ENCODE results near the gene CALHM6. TPM values are rescaled to one million over a fixed set of nuclear protein-coding genes. Genes with fewer than 3 reads are reported as not detected.

The CALHM6 gene
- total and polyA plus RNA-seq, 2 of the 8 experiments (the other 6 are each of a cell fraction or from before 2014, with no cell fraction given) = 0.93 to 1.8 TPM

DNA sequence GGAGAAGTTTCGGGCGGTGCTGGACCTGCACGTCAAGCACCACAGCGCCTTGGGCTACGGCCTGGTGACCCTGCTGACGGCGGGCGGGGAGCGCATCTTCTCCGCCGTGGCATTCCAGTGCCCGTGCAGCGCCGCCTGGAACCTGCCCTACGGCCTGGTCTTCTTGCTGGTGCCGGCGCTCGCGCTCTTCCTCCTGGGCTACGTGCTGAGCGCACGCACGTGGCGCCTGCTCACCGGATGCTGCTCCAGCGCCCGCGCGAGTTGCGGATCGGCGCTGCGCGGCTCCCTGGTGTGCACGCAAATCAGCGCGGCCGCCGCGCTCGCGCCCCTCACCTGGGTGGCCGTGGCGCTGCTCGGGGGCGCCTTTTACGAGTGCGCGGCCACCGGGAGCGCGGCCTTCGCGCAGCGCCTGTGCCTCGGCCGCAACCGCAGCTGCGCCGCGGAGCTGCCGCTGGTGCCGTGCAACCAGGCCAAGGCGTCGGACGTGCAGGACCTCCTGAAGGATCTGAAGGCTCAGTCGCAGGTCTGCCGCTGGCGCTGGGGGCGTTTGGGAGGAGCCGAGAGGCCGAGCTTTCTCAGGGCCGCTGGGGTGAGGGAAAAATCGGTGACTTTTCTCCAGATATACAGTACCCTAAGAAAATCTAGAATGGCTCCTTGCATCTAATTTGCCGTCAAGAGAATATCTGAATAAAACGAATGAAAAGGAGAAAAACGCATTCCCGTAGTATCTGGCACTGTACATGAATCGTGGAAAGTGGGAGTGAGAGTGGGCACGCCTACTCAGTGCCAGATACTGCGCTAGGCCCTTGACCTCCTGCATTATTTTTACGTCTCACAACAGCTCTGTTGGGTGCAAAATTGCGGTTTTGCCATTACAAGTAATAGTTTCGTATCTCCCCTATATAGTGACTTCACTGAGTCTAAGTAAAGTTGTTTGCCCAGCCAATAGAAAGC is 1.0 kb downstream of the CALHM6 start (continued):
- no peak for TF ChIP-seq KDM5A (IDR thresholded peaks at IDR 0.05; ENCODE audit: low read length)

All from H1 (cell line).